ENCODE results near the gene DNAJC8.

- TF ChIP-seq CTCF (IDR thresholded peaks at IDR 0.05), result no peak
- no peak for TF ChIP-seq POLR2A (IDR thresholded peaks at IDR 0.05)
- no peak for TF ChIP-seq POLR2AphosphoS5 (IDR thresholded peaks at IDR 0.05; ENCODE audit: insufficient read depth in 1 of 2, low read depth in 1 of 2)
These were observed 36.5 kb downstream of the DNAJC8 start for GRCh38 chr1:28196330-28196729.

Data from vagina (tissue), 2 donors.